C4-2B (cell line): ENCODE data around the gene NSL1.
"Not testable (repeated sequence)": the region's sequence is repeated elsewhere in the genome, so short reads cannot be mapped to it uniquely, and the experiment has no call there.

Source experiments
- H3K27ac ChIP-seq: fragments of 450-650 bp; 2 replicates; pipeline ENCODE4 v1.5.1; 2017
- CTCF ChIP-seq: fragments of 450-650 bp; conservative IDR thresholded peaks from 2 replicates; pipeline ENCODE4 v1.5.1; 2017; ENCODE audit warnings: mild to moderate bottlenecking
- ZFX ChIP-seq: fragments of 450-650 bp; IDR thresholded peaks from 2 replicates; pipeline ENCODE4 v1.6.1; 2017

Gene NSL1

GRCh38 chr1:212769459-212770167 lies 22.0 kb downstream of the NSL1 start:
- TF ChIP-seq CTCF (no peak), ZFX (no peak)
- no peak overlapping the region for H3K27ac ChIP-seq

GRCh38 chr1:212766825-212767224 lies 24.8 kb downstream of the NSL1 start:
- not testable (repeated sequence) for H3K27ac ChIP-seq

- H3K27ac ChIP-seq: not testable (repeated sequence)
Measured at GRCh38 chr1:212764718-212765281, 26.8 kb downstream of the NSL1 start.

GRCh38 chr1:212762839-212763238 lies 28.7 kb downstream of the NSL1 start:
- peak overlapping the region; percentile 17 for H3K27ac ChIP-seq

GRCh38 chr1:212762234-212762633 lies 29.3 kb downstream of the NSL1 start:
- TF ChIP-seq CTCF (no peak), ZFX (no peak)
- peak overlapping the region; percentile 17 for H3K27ac ChIP-seq

More at GRCh38 chr1:212762839-212763238, 28.7 kb downstream of the NSL1 start:
- TF ChIP-seq CTCF (no peak), ZFX (no peak)

- TF ChIP-seq CTCF (peak; percentile 48), ZFX (no peak)
- H3K27ac ChIP-seq: no peak overlapping the region
Measured at GRCh38 chr1:212760126-212760823, 31.3 kb downstream of the NSL1 start.

- H3K27ac ChIP-seq: no peak overlapping the region
- TF ChIP-seq ZFX (no peak), CTCF (no peak)
Measured at GRCh38 chr1:212759683-212760082, 31.9 kb downstream of the NSL1 start.

- TF ChIP-seq CTCF: no peak; the same call in 1 of the 2 replicates
- no peak for TF ChIP-seq ZFX
- no peak overlapping the region for H3K27ac ChIP-seq
Measured at GRCh38 chr1:212754680-212755079, 36.9 kb downstream of the NSL1 start.
